Cerebellar nuclear complex (tissue), 1 donor: ENCODE measurements around the gene EDC3.
A peak's percentile ranks its signal among the peaks of the same experiment; 100 is the strongest.
"Not testable (repeated sequence)": the region's sequence is repeated elsewhere in the genome, so short reads cannot be mapped to it uniquely, and the experiment has no call there.

Experiments
- DNase-seq, 2 experiments: peaks; one replicate each; lab custom pipeline; 2025; lab: John Stamatoyannopoulos, UW

EDC3 gene

DNA sequence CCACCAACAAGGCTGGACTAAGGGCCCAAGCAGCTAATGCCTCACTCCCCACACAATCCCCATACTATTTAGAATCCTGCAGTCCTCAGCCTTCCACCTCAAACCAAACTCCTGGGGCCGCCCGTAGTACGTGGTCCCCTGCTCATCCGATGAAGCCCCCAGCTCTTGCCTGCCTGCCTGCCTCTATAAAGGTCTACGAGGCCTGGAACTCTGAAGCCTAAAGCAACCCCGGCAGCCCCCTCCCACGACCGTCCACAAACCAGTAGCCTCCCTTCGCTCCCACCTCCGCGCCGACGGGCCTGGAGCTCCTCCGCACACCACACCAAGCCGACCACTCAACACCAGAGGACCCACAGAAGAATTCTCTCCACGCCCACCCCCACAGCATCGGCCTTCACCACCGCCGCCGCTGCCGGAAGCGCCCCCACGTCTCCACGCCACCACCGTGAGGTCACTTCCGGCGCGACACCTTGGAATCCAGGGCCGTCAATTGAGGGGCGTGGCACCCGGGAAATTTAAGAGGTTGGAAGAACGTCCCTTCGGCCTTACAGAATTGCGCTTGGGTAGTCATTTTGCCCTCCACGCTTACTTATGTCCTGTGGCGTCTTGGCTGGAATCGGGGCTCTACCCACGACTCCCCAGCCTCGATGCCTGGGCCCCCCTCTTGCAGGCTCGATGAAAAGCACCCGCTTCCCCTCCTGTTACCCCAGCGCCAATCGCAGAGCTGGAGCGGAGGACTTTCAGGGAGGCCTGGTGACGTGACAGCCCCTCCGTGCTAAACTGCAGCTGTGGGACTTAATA lies at the start of gene EDC3:
TSS of gene EDC3 (minus strand) at position 428 of the 801 bp plus-strand sequence. CDS start 20,900 bp downstream, outside the sequence.
- DNase-seq: peak in 1 of 2 experiments; percentile 63

- DNase-seq: no peak
Observed at GRCh38 chr15:74742422-74742821, 46.6 kb upstream of the EDC3 start.

- not testable (repeated sequence) for DNase-seq
Observed at GRCh38 chr15:74738239-74738638, 42.4 kb upstream of the EDC3 start.

DNA sequence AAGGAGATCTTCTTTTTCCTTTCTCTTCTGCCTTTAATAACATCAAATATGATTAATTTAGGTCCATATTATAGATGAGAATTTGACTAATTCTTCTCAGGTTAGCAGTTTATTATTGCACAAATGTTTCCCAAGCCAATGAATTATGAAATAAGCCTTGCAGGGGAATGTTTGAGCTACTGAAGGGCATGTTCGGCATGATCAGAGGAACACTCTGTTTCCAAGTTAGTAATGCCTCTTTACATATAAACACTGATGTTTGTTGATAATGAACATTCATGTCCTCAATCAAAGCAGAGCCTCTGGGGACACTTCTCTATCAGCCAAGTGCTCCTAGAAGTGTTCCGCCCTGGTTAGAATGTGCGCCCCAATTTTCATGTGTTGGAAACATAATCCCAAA lies 39.5 kb upstream of the EDC3 start:
- no peak for DNase-seq

DNA sequence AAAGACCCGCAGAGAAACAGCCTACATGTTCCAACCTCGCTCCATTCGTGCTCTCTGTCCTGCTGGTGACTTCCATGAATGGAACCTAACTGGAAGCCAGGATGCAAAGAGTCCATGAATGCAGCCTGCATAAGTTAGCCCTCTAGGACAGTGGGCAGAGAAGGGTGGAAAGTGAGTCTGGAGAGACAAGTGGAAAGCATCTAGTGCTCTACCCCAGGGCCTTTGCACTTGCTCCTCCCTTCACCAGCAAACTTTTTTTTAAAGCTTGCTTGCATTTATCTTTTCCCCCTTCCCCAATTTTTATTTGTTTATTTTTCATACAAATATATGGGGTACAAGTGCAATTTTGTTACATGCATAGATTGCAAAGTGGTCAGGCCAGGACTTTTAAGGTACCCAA lies 37.4 kb upstream of the EDC3 start:
- no peak for DNase-seq

- DNase-seq: no peak
Observed at GRCh38 chr15:74732846-74733245, 37.0 kb upstream of the EDC3 start.

DNA sequence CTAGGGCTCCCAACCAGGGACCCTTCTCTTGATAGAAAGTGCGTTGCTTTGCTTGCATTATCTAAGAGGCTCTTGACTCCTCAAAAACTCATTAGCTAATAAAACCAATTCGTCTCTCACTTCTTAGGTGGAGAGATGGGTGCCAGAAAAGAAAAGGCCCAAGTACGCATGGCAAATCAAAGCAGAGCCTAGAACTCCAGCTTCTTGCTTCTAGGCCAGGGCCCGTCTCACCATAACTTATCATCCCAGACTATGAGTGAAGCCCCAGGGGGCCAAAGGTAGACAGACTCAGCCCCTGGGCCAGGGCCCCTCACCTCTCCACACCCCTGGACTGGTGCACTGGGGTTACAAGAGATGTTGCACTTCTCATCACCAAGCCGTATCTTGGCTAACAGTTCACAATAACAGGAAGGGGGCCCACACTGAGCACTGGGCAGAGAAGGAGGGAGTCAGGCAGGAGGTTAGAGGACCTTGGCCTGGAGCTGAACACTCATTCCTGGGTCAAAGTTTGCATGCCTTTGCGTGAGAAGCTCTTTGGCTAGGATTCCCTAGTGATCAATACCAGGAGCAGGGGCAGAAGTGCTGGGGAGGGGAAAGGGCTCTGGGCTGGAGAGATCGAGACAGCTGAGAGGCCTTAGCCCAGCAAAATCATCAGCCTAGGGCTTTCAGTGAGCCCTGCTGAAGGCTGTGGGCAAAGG lies 34.9 kb upstream of the EDC3 start:
- no peak for DNase-seq

GRCh38 chr15:74729372-74729771 lies 33.5 kb upstream of the EDC3 start:
- not testable (repeated sequence) for DNase-seq

GRCh38 chr15:74728699-74729098 lies 32.9 kb upstream of the EDC3 start:
- DNase-seq: not testable (repeated sequence)

DNA sequence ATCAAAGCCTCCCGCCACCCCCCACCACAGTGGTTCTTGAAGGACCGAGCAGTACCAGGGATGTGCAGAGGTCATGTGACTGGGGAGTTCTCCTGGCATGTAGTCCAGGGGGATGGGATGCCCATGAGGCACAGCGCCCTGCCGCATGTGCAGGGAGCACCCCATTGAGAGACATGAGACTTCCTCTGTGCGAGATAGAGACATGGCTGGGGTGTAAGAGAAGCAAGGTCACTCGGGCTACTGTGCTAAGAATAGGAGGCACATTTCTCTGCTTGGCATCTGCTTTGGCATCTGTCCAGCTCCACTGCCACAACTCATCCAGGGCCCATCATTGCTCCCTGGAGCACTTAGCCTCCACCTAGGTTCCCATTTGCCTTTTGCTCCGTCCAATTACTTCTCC lies 31.9 kb upstream of the EDC3 start:
- no peak for DNase-seq

DNA sequence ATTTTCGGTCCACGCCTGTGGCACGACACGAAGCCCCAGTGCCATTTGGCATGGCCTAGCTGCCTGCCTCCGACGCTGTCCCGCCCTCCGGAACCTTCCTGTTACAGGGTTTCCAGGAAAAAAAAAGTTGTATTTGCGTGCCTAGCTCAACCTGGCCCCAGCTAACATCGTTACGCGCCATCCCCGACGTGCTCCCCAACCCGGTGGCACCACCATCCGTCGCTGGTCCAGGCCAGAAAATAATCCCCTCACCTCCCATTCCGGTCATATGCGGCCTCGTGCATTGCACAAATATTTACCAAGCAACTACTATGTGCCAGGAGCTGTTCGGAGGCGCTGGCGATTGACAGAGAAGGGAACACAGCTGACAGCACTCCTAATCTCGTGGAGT lies 30.9 kb upstream of the EDC3 start:
- no peak for DNase-seq

GRCh38 chr15:74725845-74726773 lies 30.3 kb upstream of the EDC3 start:
- DNase-seq: no peak

DNA sequence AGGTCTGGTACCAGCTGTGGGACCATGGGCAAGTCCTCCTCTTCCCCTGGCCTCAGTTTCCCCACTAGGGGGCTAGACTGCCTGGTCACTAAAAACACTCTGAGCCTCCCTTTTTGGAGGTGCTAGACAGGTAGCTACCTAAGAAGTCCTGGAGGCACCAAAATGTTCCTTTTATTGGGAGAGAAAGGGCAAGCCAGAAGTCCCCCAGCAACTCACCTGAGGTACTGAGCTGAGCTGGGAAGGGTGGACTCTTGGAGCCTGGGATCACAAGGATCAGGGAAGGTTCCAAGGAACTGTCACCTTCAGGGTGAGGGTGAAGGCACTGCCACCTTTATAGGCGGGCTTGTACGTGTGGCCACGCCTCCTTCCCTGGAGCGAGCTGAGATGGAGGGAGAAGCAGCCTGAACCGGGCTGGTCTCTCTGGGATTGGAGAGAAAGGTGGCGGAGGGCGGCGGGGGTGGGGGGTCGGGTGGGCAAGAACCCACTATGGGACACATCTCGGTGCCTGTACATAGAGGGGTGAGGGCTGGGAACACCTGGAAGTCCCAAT lies 29.5 kb upstream of the EDC3 start, which contains the start of gene CYP1A1:
TSS of gene CYP1A1 (minus strand) at position 304 of the 550 bp plus-strand sequence. CDS start 2,431 bp downstream, outside the sequence.
- DNase-seq: peak in 1 of 2 experiments; percentile 27

- no peak for DNase-seq
Observed at GRCh38 chr15:74724570-74725224, 28.9 kb upstream of the EDC3 start.

DNA sequence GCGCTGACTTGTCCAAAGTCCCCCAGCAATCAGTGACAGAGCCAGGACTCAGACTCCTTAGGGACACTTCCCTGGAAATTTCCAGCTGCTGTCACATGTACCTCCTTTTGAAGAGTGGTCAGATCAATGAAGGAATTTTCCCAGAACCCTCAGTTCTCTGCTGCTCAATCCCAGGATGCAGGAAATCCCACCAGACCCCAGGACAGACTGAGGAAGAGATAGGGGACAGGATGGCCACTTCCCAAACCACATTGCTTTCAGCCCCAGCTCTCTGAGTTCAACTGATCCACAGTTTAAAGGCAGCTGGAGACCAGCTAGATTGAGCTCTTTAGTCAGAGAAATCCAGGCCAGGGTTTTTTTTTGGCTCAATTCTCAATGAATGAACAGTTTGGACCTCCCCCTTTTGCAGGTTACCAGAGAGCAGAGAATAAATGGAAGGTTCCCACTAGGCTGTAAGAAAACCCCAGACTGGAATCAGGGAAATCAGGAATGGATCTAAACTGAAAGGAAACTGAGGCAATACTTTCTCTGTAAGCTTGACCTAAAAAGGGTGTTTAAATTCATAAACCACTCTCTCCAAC lies 28.0 kb upstream of the EDC3 start:
- peak; percentile 2 to 36 for DNase-seq

DNA sequence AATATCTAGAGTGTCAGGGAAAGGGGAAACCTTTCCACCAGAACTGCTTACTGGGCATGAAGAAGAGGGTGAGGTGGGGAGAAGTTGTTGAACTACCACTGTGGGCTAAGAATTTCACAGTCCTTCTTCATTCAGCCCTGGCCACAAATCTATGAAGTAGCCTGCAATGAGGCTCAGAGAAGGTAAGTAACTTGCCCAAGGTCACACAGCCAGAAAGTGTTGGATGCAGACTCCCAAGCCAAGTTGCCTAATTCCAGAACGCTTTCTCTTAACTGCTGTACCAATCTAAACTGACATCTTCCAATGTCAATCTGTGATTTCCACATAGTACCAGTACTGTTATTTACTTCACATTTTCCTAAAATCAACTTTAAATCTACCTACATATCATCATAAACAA lies 27.4 kb upstream of the EDC3 start:
- no peak for DNase-seq

DNA sequence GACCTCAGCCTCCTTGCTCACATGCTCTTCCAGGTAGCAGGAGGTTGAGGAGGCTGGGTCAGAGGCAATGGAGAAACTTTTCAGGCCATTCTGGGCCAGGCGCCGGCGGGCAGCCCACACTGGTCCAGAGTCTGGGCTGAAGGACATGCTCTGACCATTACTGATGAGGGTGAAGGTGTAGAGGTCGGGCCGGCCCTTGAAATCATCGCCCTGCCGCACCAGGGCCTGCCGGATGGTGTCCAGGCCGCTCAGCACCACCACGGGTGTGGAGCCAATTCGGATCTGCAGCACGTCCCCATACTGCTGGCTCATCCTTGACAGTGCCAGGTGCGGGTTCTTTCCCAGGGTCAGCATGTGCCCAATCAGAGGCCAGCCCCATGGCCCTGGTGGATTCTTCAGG lies 26.8 kb upstream of the EDC3 start:
- DNase-seq: no peak

DNA sequence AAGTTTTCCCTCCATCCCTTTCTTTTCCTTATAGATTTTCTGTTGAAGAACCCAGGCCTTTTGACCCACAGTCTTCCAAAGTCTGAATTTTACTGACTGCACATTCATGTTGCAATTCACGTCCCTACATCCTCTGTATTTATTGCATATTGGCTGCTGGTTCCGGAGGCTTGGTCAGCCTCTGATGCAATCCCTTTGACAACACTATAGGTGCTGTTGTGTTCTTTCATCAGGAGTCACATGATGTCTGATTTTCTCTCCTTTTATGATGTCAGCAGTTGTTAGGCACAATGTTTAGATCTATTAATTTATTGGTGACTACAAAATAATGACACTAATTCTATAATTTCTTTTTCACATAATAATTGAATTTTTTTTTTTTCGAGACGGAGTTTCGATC lies 20.8 kb upstream of the EDC3 start:
- DNase-seq: no peak

DNA sequence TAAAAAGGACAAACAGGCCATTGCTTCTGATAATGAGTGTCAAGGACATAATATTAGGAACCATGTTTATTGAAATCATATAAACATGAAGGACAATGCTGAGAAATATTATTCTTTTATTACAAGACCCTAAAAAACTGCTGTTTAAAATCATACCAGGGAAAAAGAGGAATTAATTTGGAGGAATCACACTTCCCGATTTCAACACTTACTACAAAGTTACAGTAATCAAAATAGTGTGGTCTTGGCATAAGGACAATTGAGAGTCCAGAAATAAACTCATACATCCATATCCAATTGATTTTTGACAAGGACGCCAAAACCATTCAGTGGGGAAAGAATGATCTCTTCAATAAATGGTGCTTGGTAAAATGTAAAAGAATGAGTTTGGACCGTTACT lies 16.5 kb upstream of the EDC3 start:
- no peak for DNase-seq

DNA sequence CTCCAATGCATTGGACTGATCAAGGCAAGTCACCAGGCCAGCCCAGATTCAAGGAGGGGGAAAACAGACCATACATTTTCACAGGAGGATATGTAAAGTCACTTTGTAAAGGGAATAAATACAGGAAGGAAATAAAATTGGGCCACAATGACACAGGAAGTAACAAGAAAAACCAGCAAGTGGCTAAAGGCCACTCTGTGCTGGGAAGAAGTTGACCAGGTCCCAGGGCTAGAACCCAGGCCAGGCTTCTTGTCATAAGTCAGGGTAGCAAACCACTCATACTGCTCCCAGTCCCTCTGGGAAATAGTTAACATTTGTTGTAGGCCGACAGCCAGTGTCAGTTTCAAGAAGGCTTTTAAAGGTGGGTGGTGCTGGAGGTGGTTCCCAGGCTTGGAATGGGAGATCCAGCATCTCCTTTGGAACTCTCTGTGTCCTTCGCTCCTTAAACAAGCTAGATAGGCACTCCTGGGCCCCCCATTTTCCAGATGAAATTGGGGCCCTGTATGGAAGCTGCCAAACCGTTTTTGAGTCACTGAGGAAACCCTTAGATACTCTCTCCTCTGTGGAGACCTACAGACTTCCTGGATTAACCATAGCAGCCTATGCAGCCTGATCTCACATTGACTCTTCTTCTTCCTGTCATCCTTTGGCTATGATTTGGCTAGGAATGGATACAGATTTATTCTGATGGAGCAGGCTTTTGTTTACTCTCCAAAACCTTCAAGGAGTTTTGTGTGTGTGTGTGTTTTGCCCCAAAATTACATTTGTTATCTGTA lies 14.7 kb upstream of the EDC3 start:
- no peak for DNase-seq
